ENCODE data around the gene GSK3A. TPM values are rescaled to one million over a fixed set of nuclear protein-coding genes. Genes with fewer than 3 reads are reported as not detected.
A peak's percentile ranks its signal among the peaks of the same experiment; 100 is the strongest.

Gene GSK3A
- total and polyA plus RNA-seq, 9 of the 15 experiments (the other 6 are each of a cell fraction or from before 2014, with no cell fraction given): 0.62 to 90.7 (median 33.3) TPM

DNA sequence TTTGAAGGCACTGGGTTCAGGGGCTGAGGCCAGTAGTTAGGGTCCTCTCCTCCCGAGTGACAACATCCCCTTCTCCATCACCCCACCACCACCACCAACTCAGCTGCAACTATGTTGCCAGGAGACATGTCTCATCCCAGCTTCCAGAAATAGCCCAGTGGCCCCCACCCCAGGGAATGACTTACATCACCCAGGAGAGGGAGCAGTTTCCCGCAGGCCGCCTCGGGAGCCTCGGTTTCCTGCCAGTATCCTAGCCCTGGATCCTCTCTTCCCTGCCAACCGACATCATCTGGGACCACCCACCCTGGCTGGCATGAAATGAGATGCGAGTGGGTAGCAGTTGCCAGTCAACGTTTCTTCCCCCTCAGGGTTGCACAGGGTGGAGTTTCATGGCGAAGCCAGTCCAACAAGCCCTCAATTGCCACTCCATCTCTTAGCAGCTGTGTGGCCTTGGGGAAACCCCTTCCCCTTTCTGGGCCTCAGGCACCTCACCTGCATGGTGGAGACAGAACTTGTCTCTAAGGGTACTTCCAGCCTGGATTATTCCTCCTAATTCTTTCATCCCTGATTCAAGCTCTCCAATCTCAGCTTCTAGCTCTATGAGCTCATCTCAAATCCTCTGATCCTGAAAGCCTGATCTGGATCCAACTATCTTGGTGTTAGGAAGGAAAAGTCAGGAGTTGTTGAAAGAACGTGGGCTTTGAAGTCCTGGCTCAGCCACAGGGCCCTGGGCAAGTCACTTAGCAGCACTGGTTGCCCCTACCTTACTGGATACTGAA lies 3.9 kb upstream of the GSK3A start (continued):
- TF ChIP-seq, protein P1, sequence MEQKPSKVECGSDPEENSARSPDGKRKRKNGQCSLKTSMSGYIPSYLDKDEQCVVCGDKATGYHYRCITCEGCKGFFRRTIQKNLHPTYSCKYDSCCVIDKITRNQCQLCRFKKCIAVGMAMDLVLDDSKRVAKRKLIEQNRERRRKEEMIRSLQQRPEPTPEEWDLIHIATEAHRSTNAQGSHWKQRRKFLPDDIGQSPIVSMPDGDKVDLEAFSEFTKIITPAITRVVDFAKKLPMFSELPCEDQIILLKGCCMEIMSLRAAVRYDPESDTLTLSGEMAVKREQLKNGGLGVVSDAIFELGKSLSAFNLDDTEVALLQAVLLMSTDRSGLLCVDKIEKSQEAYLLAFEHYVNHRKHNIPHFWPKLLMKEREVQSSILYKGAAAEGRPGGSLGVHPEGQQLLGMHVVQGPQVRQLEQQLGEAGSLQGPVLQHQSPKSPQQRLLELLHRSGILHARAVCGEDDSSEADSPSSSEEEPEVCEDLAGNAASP (IDR thresholded peaks at IDR 0.05): no peak
- TF ChIP-seq SRF (CRISPR knock-in tag; IDR thresholded peaks at IDR 0.05) (no peak), TAF7 (tag; IDR thresholded peaks at IDR 0.05) (no peak), SRSF3 (IDR thresholded peaks at IDR 0.05; ENCODE audit: insufficient read depth, low read length) (no peak), FUS (optimal IDR thresholded peaks at IDR 0.05; ENCODE audit: low read depth, low read length) (no peak), CREBBP (IDR thresholded peaks at IDR 0.05; ENCODE audit: low read depth, low read length) (no peak), KLF16 (IDR thresholded peaks at IDR 0.05) (no peak), SLC30A9 (CRISPR knock-in tag; IDR thresholded peaks at IDR 0.05) (no peak), ZNF174 (CRISPR knock-in tag; IDR thresholded peaks at IDR 0.05) (no peak), ZNF785 (CRISPR knock-in tag; IDR thresholded peaks at IDR 0.05) (no peak), FIP1L1 (IDR thresholded peaks at IDR 0.05; ENCODE audit: low read depth, low read length, poor library complexity, severe bottlenecking) (no peak), SMAD3 (CRISPR knock-in tag; conservative IDR thresholded peaks at IDR 0.05) (no peak), CBX2 (IDR thresholded peaks at IDR 0.05; ENCODE audit: insufficient read depth, low read length, poor library complexity, severe bottlenecking) (no peak), BRD9 (IDR thresholded peaks at IDR 0.05; ENCODE audit: low read depth, partially characterized antibody) (no peak), ZC3H8 (IDR thresholded peaks at IDR 0.05) (no peak), NRF1 (conservative IDR thresholded peaks at IDR 0.05 in 1 of 2, IDR thresholded peaks at IDR 0.05 in 1 of 2) (peak; percentile 38 to 60; a peak in 3 of 4 replicates), ATF7 (IDR thresholded peaks at IDR 0.05) (0 out of 2 replicates have a peak, but pooled peaks have one; percentile 40), ZNF57 (CRISPR knock-in tag; IDR thresholded peaks at IDR 0.05) (no peak), SAP30 (IDR thresholded peaks at IDR 0.05; ENCODE audit: borderline replicate concordance, insufficient read depth, low read depth, low read length, poor library complexity, severe bottlenecking) (no peak), POLR2A (conservative IDR thresholded peaks at IDR 0.05) (0 out of 2 replicates have a peak, but pooled peaks have one; percentile 18)
- TF ChIP-seq, protein P2, sequence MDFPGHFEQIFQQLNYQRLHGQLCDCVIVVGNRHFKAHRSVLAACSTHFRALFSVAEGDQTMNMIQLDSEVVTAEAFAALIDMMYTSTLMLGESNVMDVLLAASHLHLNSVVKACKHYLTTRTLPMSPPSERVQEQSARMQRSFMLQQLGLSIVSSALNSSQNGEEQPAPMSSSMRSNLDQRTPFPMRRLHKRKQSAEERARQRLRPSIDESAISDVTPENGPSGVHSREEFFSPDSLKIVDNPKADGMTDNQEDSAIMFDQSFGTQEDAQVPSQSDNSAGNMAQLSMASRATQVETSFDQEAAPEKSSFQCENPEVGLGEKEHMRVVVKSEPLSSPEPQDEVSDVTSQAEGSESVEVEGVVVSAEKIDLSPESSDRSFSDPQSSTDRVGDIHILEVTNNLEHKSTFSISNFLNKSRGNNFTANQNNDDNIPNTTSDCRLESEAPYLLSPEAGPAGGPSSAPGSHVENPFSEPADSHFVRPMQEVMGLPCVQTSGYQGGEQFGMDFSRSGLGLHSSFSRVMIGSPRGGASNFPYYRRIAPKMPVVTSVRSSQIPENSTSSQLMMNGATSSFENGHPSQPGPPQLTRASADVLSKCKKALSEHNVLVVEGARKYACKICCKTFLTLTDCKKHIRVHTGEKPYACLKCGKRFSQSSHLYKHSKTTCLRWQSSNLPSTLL (IDR thresholded peaks at IDR 0.05): no peak
- TF ChIP-seq, protein P3, sequence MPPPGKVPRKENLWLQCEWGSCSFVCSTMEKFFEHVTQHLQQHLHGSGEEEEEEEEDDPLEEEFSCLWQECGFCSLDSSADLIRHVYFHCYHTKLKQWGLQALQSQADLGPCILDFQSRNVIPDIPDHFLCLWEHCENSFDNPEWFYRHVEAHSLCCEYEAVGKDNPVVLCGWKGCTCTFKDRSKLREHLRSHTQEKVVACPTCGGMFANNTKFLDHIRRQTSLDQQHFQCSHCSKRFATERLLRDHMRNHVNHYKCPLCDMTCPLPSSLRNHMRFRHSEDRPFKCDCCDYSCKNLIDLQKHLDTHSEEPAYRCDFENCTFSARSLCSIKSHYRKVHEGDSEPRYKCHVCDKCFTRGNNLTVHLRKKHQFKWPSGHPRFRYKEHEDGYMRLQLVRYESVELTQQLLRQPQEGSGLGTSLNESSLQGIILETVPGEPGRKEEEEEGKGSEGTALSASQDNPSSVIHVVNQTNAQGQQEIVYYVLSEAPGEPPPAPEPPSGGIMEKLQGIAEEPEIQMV (tag; conservative IDR thresholded peaks at IDR 0.05; ENCODE audit: low read depth): no peak
- TF ChIP-seq, protein P4, sequence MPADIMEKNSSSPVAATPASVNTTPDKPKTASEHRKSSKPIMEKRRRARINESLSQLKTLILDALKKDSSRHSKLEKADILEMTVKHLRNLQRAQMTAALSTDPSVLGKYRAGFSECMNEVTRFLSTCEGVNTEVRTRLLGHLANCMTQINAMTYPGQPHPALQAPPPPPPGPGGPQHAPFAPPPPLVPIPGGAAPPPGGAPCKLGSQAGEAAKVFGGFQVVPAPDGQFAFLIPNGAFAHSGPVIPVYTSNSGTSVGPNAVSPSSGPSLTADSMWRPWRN (IDR thresholded peaks at IDR 0.05; ENCODE audit: low read depth): no peak
